Activated gamma-delta T cell treated with anti-CD3 and anti-CD28 coated beads, Interleukin-2, amount 50 U/mL, for 16 hours (primary cell): ENCODE data around the gene SYNPO.

Source experiments
- DNase-seq: peaks from one replicate; pipeline ENCODE4 v3.0.0-alpha.2; 2020; ENCODE audit warnings: low read depth

SYNPO gene

DNA sequence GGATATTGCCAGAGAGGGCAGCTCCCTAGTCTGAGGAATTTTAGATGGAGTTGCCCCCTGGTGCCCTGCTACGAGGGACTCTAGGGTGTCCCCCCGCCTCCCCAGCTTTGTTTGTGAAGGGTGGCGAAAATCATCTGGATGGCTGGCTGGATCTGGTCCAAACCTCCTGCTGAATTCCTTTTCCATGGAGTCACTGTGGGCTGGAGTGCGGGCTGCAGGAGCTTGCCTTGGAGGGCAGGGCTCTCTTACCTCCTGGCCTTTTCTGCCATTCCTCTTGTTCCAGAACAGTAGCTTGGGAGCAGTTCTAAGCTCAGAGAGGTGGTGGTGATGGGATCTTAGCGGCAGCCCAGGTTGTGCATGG is 2.1 kb downstream of the SYNPO start:
- DNase-seq: no peak

DNA sequence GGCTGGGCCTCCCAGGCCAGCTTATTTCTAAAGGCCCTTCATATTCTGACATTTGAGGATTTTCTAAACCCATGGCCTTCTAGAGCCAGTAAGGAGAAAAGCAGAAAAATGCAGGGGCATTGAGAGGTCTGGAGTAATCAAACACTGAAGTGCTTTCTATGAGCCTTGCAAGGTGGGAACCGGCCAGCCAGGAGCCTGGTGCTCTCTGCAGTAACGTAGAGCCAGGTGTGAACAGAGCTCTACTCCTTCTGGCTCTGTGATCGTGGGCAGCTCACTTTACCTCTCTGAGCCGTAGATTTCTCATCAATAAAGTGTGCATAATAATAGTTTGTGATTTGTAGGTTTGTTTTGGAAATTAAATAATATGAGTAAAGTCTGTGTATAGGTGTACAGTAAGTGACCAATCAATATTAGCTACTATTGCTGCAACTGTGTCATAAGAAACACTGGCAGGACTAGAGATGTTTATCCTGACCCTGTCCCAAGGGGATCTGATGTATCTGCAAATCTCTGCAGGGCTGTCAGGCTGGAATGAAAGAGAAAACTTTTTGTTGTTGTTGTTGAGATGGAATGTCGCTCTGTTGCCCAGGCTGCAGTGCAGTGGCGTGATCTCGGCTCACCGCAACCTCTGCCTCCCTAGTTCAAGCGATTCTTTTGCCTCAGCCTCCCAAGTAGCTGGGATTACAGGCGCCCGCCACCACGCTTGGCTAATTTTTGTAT is 2.7 kb downstream of the SYNPO start:
- no peak for DNase-seq

DNA sequence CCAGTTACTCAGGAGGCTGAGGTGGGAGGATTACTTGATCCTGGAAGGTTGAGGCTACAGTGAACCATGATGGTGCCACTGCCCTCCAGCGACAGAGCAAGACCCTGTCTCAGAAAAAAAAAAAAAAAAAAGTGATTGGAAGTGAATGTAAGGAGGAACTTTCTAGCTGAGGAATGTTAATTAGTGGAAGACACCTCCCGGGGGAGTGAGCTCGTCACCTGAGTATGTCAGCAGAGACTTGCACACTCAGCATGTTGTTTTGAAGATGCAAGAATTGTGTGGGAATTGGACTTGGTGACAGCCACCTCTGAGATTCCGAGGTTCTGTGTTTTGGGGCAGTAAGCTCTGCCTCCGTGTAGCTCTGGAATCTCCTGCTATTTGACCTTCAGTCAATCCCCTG is 3.6 kb downstream of the SYNPO start:
- no peak for DNase-seq

DNA sequence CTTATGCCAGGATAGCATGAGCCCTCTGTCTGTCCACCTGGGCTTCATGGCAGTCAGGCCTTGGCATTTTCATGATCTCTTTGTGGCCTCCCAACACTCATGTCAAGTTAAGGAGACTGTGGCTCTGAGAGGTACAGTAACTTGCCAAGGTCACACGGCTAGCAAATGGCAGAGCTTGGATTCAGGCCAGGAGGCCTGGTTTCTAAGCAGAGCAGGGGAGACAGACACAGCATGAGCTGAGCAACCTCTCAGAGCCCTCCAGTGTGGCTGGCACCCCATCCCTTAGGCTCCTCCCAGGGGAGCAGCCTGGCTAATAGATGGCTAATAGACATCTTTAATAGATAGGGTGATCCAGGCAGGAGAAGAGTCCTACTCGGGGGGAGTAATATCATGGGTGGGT is 4.1 kb downstream of the SYNPO start:
- DNase-seq: no peak

DNA sequence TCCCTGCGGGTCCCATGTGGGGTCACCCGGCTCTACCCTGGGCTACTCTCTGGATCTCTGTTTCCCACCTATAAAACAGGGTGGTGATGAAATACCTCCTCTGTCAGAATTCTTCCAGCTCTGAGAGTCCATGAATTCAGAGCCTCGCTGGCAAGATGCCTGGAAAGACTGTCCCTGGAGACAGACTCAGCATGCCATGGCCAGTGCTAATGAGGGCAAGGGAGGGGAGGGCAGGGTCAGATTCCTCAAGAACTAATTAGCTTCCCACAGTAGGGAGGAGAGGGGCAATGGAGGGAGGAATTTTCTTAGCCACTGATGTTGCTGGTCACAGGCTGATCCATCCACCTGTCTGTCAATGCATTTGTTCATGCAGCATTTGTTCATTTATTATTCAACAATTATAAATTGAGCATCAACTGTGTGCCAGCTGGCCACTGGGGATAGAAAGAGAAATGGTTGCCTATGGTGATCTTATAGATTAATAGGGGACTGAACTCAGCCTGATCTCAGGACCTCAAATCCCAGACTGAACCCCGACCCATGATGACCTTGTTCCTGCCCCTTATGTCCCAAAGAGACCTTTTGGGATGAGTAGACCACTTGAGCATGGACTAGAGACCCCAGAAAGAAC is 4.7 kb downstream of the SYNPO start:
- no peak for DNase-seq

DNA sequence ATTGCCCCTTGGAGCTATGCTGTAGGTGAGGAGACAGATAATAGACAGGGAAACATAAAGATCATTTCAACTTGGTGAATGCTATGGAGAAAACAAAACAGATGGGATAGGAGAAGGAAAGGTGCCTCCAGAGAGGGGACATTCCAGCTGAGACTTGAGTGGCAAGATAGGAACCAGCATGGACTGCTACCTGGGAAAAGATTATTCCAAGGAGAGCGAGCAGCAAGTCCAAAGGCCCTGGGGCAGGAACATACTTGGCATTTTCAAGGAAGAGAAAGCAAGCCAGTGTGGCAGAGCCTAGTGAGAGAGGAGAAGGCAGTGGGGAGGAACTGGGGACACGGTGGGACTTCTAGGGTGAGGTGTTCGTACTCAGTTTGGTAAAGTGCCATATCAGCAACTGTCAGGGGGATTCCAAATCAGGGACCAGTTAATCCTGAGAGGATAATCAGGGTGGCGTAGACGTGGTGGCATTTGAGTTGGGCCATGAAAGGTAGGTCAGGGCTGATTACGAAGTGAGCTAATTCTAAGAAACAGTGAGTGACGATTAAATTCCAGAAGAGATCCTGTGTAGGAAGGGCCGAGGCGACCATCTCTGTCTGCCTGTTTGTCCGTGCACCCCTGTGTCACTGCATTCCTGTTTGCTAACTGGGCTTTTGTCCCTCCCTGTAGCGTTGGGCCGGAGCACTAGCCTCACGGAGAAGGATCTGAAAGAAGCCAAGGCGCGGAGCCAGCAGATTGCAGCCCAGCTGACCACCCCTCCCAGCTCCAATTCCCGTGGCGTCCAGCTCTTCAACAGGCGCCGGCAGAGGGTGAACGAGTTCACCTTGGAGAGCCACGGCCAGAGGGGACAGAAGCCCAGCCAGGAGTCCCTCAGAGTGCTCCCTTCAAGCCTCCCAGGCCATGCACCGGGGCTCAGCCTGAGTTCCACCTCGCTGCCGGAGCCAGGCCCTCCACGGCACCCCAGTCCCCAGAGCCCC is 7.1 kb downstream of the SYNPO start:
- no peak for DNase-seq

DNA sequence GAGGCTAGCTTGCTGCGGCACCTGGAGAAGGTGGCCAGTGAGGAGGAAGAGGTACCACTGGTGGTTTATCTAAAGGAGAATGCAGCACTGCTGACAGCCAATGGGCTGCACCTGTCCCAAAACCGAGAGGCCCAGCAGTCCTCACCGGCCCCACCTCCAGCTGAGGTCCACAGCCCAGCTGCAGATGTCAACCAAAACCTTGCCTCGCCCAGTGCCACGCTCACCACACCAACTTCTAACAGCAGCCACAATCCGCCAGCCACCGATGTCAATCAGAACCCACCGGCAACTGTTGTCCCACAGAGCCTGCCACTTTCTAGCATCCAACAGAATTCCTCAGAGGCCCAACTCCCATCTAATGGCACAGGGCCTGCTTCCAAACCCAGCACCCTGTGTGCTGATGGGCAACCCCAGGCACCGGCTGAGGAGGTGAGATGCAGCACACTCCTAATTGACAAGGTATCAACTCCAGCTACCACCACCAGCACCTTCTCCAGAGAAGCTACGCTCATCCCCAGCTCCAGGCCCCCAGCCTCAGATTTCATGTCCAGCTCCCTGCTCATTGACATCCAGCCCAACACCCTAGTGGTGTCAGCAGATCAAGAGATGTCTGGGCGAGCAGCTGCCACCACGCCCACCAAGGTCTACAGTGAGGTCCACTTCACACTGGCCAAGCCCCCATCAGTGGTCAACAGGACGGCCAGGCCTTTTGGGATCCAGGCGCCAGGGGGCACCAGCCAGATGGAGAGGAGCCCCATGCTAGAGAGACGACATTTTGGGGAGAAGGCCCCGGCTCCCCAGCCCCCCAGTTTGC is 8.0 kb downstream of the SYNPO start:
- no peak for DNase-seq

DNA sequence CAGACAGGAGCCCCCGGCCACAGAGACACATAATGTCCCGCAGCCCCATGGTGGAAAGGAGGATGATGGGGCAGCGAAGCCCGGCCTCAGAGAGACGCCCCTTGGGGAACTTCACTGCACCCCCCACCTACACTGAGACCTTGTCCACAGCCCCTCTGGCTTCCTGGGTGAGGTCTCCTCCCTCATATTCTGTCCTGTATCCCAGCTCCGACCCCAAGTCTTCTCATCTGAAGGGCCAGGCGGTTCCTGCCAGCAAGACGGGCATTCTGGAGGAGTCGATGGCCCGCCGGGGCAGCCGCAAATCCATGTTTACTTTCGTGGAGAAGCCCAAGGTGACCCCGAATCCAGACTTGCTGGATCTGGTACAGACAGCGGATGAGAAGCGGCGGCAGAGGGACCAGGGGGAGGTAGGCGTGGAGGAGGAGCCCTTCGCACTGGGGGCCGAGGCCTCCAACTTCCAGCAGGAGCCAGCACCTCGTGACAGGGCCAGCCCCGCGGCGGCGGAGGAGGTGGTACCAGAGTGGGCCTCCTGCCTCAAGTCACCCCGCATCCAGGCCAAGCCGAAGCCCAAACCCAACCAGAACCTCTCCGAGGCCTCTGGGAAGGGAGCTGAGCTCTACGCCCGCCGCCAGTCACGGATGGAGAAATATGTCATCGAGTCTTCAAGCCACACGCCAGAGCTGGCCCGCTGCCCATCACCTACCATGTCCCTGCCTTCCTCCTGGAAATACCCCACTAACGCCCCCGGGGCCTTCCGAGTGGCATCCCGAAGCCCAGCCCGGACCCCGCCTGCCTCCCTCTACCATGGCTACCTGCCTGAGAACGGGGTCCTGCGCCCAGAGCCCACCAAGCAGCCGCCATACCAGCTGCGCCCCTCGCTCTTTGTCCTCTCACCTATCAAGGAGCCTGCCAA is 8.9 kb downstream of the SYNPO start:
- no peak for DNase-seq

DNA sequence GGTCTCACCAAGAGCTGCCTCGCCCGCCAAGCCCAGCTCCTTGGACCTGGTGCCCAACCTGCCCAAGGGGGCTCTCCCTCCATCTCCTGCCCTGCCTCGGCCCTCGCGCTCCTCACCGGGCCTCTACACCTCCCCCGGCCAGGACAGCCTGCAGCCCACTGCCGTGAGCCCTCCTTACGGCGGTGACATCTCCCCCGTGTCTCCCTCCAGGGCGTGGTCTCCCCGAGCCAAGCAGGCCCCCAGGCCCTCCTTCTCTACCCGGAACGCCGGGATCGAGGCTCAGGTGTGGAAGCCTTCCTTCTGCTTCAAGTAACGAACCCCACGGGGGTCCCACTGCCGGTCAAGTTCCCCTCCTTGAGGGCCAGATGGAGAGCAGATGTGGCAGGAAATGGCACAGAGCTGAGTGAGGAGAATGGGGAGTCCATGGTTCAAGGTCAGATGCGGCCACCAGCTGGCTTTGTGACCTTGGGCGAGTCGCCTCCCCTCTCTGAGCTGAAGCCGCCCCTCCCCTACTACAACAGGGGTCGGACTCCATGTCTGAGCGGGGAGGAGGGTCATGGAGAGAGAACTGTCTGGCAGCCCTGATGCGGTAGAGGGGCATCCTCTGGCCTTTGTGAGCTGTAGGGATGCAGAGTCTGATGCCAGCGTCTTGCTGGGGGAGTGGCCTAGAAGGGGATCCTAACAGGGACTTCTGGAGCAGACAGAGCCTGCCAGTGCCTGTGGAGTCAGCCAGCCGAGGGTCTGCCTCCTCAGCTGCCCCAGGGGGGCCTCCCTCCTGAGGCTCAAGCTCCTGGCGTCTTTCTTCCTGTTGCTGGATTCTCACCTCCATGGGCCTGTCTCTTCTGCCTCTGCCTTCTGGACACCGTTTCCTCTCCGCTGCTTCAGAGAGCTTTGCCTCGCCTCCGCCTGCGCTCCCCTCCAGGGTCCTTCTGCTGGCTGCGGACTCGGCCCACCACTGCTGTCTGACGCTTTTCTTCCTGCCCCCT is 9.9 kb downstream of the SYNPO start:
- DNase-seq: no peak

DNA sequence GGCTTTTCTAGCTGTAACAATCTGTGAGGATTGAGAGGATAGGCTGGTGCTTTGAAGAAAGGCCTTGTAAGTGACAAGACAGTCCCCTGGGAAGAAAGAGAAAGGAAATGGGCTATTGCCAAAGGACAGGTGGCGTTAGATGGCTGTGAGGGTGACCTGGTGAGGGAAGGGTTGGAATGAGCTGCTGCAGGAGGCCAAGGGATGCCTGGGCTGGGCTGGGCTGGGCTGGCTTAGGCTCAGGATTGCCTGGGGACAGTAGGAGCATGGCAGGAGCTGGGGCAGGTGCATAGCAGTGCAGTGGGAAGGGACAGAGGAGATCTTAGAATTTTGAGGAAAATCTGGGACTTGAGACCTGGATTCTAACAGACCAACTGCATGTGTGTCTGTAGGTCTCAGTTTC is 10.9 kb downstream of the SYNPO start:
- no peak for DNase-seq

DNA sequence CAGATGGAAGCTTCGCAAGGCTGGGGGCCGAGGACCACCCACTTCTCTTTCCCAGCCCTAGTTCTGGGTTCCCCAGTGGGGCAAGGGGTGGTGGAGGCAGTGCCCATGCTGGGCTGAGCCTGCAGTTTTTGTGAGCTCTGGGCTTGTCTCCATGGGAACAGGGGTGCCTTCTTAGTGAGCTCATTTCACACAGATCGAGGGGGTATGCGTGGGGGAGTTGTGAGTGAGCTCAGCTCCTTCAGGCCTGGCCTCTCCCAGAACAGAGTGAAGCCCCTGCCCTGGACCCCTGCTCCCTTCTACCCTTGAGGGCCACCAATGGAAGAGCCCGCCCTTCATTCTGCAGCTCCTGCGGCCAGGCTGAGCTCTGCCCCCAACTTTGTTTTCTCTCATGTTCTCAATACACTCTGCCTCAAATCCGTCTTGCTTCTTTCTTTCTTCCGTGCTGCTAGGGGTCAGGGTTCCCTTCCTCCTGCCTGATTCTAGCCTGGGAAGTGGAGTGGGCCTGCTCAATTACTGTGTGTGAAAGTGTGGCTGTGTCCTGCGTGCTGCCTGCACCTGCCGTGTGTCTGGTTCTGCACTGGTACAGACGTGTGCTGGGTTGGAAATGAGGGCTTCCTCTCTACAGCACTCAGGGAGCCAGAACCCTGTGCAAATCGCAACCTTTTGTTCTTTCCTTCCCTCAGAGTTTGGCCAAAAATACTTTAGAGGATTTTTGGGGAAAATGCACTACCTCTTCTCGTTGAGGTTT is 11.6 kb downstream of the SYNPO start:
- no peak for DNase-seq

DNA sequence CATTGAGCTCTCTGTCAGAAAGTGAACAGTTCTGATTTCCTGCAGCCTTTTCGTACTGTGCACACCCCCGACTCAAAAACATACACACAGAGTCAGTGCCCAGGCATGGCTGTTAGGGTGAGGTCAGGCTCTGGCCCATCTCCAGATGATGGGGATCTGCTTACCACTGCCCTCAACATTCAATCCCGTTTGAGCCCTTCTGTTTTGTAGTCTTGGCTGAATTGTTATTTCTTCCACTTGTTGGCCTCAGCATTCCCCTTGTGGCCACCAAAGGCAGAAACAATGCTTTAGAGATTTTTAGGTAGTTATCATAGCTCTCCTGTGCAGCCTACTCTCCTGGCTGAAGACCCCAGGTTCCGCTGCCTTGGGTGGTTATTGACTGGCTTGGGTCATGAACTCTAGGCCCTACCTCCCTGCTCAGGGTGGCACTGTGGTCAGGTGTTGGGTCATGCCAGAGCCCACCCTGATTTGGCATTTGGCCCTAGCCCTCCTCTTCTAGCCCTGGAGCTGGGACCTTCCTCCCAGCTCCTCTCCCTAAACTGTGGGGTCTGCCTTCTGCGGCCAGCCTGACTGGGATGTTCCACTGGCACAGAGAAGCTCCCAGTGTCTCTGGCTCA is 12.8 kb downstream of the SYNPO start:
- no peak for DNase-seq

DNA sequence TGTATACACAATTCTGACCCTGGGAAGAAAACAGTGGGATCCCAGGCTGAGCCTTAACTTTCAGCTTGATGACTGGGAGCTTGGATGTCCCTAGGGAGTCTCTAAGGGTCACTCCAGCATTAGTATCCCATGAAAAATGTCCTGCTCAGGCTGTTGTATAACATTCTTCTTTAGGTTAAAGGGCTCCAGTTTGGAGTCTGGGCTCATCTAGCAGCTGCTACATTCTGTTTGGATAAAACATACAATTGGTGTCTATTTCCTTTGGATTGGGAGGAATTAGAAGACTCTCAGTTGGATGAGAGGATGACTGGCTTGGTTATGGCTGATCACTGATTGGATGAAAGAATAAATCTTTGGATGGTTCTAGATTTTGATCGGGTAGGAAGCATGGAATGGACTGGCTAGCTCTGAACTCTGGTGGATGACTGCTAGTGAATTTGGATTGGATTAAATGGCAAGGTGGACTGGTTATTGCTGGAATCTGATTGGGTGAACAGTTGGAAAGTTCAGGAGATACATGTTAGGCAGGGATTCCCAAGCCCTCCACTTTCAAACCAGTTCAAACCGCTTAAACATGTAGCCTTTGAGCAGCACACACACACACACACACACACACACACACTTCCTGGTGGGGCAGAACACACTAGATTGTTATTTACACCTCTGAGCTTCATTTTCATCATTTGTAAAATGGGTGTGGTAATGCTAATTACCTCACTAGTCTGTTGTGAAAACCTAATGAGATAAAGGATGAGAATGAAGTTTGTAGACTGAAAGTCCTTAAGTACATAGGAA is 13.5 kb downstream of the SYNPO start:
- DNase-seq: no peak

DNA sequence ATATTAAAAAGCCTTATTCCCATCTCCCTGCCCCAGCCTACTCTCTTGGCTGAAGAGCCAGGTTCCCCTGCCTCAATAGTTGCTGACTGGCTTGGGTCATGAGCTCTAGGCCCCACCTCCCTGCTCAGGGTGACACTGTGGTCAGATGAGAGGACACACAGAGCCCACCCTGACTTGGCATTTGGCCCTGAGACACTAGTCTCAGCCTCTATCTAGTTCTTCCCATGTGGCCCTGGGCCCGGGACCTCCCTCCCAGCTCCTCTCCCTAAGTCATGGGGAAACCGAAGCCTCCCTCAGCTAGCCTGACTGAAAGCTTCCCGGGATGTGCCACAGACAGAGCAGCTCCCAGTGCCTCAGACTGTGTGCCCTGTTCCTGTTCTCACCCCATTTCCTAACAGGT is 14.8 kb downstream of the SYNPO start:
- no peak for DNase-seq

DNA sequence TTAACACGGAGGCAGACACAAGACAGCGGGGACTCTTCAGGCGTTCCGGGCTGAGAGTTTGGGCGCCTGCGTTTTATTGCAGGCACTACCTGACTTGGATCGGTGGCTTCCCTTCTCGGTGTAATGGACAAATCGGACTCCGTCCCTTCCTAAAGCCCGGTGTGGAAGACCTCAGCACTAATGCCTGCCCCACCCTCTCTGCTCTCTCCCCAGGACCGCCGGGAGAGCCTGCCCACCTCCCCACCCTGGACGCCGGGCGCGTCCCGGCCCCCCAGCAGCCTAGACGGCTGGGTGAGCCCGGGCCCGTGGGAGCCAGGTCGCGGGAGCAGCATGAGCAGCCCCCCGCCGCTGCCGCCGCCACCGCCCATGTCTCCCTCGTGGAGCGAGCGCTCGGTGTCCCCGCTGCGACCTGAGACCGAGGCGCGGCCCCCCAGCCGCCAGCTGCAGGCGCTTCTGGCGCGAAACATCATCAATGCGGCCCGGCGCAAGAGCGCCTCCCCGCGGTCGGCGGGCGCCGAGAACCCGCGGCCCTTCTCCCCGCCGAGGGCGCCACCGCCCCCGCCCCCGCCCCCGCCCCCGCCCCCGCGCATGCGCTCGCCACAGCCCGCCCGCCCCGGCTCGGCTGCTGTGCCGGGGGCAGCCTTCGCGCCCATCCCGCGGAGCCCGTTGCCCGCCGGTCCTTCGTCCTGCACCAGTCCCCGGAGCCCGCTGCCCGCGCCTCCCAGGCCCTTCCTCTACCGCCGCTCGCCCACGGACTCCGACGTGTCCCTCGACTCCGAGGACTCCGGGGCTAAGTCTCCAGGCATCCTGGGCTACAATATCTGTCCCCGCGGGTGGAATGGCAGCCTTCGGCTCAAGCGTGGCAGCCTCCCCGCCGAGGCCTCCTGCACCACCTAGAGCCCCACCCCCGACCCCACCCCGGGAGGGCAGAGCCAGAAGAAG is 16.0 kb downstream of the SYNPO start:
- DNase-seq: peak; percentile 57

DNA sequence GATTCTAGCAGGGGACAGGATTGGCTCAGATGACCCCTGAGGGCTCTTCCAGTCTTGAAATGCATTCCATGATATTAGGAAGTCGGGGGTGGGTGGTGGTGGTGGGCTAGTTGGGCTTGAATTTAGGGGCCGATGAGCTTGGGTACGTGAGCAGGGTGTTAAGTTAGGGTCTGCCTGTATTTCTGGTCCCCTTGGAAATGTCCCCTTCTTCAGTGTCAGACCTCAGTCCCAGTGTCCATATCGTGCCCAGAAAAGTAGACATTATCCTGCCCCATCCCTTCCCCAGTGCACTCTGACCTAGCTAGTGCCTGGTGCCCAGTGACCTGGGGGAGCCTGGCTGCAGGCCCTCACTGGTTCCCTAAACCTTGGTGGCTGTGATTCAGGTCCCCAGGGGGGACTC is 17.7 kb downstream of the SYNPO start:
- DNase-seq: no peak
